DOHH2 (cell line): ENCODE data around the gene GPRC5D.

Source experiments
- CTCF ChIP-seq: fragments of 200-600 bp; sonication (generic); IDR thresholded peaks from one replicate; pipeline ENCODE4 v1.5.1; 2014; ENCODE audit warnings: antibody characterized with exemption, mild to moderate bottlenecking, low read depth, low read length; ENCODE audit not compliant: poor library complexity, severe bottlenecking
- EZH2phosphoT487 ChIP-seq: fragments of 200-600 bp; sonication (generic); IDR thresholded peaks from 2 replicates; pipeline ENCODE4 v1.6.1; 2017; ENCODE audit warnings: borderline replicate concordance, mild to moderate bottlenecking, antibody characterized with exemption, low read length, moderate library complexity, mixed read lengths

GRCh38 chr12:12933742-12934141 is 18.2 kb downstream of the GPRC5D start:
- TF ChIP-seq CTCF (no peak), EZH2phosphoT487 (no peak)
